IPS-NIHi7 (cell line): Measurements from ENCODE around the gene CCDC43.
A peak's percentile ranks its signal among the peaks of the same experiment; 100 is the strongest.
"Not testable (repeated sequence)": the region's sequence is repeated elsewhere in the genome, so short reads cannot be mapped to it uniquely, and the experiment has no call there.

Source experiments
- DNase-seq: peaks from one replicate; pipeline ENCODE4 v3.0.0; 2012; ENCODE audit warnings: mixed read lengths; ENCODE audit errors: extremely low spot score

CCDC43 gene

DNA sequence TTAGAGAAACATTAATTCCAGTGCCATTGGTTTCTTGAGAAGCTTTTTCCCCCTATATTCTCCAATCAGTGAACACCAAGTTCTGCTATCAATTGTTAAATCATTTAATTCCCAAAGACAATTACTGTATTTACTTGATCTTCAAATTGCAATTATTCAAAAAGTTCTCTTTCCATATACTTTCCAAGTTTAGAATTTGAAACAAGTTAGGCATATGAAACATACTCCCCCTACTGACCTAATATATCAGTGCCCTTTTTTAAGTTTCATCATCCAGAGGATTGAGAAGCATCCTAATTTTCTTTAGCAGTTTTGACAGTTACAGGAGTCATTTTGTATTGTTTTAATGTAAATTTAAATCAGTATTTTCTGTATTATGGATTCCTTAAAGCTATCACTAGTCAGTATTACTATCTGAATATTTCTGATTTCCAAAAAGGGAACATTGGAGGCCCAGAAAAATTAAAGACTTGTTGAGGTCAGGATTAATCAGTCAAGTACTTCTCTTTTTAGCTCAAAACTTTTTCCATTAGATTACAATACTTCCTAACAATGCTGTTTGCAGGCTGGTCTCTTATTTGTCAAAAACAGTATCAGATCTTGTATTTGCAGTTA lies 17.0 kb downstream of the CCDC43 start:
- DNase-seq = peak; percentile 14

DNA sequence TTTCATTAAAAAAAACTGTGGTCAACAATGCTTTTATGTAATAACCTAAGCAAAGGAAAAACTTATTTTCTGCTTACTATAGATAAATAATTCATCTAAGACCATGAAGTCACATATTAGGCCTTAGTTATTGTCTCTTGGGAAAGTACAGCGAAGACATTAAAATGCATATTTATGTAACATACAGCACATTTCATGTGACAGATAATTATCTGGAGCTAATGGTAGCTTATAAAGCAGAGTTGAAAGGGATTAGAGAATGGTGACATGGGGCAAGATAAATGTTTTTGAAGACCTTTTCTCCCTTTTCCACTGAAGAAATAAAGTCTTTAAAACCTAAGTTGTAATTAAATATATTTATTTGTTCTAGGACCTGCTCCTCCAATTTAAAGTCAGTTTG lies 23.6 kb downstream of the CCDC43 start:
- DNase-seq = no peak

DNA sequence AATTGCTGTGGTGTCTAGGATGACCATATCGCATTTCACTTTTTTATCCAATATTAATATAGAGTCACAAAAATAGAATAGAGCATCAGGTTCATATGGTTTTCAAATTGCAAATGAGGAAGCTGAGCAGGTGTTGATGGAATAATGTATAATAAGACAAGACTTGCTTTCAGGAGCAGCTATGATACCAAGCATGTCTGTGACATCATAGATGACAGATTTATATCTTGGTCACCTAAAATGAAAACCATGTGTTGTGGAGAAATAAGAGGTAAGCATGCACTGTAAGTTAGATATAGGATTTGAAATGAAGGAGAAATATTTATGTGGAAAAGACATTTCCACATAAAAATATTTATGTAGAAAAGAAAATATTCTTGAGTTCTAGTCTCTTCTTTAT lies 24.7 kb downstream of the CCDC43 start:
- no peak for DNase-seq

DNA sequence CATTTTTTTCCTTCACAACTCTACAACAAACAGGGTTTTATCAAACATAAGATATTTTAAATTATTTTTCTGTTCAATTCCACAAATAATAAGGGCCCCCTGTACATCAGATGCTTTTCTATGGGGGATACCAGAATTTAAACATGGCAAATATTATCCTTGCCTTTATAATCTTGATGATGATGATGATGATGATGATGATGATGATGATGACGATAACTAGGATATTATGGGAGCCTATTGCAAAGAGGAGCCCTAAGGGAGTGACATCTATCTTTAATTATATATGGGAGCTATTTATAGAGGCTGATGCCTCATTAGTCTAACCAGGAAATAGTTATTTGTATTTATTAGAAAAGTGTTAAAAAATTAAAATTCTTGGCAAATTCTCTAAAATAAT lies 26.5 kb downstream of the CCDC43 start:
- no peak for DNase-seq

DNA sequence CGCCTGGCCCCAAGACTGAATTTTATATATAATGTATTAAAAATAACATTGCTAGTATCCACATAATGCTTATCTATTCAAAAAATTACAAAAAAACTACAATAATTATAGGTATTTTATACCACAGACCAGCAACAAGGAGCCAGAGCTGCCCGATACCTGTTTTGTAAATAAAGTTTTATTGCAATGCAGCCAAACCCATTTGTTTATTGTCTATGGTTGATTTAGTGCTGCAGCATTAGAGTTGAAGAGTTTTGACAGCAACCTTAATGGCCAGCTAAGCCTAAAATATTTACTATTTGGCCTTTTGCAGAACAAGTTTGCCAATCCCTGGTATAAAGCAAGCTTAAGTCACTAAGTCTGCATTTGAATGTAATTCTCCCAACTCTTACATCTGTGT lies 27.7 kb downstream of the CCDC43 start:
- DNase-seq = no peak

DNA sequence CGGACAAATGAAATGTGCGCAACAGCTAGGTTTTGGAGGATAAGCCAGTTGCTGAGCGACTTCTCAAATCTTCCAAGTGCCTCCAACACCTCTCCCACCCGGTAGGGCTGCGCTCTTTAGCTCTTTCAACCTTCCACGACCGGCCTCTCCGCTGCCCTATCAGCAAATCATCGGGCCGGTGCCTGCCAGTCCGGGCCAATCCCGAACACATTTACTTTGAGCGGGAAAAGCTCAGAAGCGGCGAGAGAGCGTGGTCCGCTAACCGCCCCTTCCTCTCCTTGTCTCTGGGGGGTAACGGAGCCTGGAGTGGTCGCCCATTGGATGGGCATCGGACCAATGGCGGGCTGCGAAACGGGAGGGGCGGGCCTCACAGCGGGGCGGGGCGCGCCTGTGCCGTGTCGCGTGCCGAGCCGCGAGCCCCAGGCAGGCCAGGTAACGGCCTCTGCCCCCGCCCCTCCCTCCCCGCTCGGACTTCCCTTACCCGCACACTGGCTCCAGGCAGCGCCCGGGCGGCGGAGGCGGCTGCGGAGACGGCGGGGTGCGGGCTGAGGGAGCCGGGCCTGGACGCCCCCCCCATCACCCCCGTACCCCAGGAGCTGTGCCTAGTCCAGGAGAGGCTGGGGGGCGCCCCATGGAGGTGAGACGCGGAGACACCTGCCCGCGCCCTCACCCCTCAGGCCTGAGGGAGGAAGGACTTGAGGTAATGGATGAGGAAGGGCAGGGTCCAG lies 33.4 kb downstream of the CCDC43 start, which contains the start of gene MEIOC:
TSS of gene MEIOC (plus strand) at position 486 of the 728 bp plus-strand sequence. CDS start at position 632, 146 bp downstream.
- DNase-seq = peak; percentile 91

DNA sequence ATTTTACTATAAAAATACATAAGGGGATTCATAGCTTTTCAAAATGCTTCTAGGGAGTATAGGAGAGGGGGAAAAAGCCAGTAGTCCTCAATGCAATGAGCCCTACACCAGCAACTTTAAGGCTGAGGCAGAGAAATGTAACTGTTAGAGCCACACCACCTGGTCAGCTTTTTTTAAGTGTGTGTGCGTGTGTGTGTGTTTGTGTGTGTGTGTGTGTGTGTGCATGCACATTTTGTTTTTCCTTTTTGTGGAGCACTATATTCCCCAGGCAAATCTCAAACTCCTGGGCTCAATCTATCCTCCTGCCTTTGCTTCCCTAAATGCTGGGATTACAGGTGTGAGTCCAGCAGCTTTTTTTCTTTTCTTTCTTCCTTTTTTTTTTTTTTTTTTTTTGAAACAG lies 35.6 kb downstream of the CCDC43 start:
- no peak for DNase-seq

DNA sequence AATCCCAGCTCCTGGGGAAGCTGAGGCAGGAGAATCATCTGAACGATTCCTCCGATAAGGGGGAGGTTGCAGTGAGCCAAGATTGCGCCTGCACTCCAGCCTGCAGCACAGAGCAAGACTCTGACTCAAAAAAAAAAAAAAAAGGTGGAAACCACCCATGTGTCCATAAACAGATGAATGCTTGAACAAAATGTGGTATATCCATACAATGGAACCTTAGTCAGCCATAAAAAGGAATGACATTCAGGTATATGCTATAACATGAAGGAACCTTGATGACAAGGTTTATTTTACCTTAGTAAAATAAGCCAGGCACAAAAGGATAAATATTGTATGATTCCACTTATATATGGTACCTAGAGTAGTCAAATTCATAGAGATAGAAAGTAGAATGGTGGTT lies 36.2 kb downstream of the CCDC43 start:
- DNase-seq = no peak

DNA sequence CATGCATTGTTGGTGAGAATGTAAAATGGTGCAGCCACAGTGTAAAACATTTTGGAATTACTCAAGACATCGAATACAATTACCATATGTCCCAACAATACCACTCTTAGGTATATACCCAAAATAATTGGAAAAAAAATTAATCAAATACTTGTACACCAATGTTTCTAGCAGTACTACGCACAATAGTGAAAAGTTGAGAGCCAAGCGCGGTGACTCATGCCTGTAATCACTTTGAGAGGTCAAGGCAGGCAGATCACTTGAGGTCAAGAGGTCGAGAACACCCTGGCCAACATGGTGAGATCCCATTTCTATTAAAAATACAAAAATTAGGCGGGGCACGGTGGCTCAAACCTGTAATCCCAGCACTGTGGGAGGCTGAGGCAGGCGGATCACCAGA lies 36.8 kb downstream of the CCDC43 start:
- DNase-seq = no peak

DNA sequence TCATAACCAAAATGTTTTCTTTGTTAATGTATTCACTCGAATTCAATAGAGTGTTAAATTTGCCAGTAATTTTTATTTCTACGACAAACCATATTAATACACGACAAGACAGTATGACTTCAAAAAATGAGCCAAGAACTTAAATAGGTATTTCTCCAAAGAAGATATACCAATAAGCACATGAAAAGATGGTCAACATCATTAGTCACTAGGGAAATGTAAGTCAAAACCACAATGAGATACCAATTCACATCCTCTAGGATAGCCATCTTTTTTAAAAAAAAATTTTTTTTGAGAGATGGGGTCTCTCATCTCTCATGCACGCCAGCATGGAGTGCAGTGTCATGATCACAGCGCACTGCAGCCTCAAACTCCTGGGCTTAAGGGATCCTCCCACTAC lies 38.3 kb downstream of the CCDC43 start:
- no peak for DNase-seq

DNA sequence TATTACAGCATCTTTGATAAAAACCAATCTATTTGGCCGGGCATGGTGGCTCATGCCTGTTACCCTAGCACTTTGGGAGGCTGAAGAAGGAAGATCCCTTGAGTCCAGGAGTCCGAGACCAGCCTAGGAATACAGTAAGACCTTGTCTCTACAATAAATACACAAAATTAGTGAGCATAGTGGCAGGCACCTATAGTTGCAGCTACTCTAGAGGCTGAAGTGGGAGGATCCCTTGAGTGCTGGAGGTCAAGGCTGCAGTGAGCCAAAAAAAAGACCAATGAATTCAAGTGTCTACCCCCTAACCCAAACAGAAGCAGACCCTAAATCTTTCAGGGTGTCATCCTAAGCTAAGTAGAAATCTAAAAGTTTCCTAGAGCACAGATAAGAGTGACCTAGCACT lies 40.6 kb downstream of the CCDC43 start:
- no peak for DNase-seq

DNA sequence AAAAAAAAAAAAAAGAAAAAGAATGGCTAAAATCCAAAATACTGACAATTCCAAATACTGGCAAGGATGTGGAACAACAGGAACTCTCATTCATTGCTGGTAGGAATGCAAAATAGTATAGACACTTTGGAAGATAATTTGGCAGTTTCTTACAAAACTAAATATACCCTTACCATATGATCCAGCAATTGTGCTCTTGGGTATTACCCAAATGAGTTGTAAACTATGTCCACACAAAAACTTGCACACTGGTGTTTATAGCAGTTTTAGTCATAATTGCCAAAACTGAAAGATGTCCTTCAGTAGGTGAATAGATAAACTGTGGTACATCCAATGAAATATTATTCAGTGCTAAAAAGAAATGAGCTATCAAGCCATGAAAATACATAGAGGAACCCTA lies 41.8 kb downstream of the CCDC43 start:
- no peak for DNase-seq

DNA sequence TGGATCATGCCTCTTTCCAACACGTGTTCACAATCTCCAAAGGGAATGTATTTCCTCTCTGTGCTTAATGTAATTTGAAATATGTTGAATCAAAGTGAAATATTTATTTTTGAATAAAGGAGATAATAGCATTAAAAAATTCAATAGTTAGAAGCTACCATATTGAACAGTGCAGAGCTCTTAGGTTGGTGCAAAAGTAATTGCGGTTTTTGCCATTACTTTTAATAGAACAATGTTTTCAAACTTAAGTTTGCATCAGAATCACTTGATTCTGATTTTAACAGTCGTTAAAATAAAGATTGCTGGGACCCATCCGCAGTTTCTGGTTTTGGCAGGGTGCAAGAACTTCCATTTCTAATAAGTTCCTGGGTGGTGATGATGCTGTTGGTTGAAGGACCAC lies 43.3 kb downstream of the CCDC43 start:
- DNase-seq = no peak

DNA sequence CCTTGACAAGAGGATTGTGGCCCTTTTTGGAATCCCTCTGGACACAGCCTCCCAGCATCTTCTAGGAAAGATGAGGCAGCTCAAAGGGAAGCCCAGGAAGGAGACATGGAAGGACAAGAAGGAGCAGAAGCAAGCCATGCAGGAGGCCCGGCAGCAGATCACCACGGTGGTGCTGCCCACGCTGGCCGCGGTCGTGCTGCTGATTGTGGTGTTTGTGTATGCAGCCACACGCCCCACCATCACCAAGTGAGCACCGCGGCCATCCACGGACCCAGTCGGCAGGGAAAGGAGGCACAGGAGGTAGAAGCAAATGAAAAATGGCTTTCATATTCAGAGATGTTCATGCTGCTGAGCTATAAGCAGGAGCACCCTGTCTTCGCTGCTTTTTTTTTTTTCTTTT lies 44.2 kb downstream of the CCDC43 start:
- no peak for DNase-seq

DNA sequence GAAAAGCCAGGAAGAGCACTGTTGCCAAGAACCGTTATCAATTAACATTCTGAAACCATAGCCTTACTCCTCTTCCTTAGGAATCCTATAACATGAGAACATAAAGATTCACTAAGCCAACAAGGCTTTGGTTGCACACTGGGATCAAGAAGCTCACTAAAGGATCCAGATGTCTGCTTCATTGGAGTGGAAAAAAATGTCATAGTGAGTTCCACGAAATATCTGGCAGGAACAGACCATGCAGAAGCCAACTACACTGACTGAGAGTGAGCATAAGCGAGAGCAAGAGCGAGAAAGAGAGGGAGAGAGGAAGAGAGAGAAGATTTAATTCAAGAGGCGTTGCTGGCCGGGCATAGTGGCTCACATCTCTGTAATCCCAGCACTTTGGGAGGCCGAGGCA lies 46.7 kb downstream of the CCDC43 start:
- DNase-seq = no peak

DNA sequence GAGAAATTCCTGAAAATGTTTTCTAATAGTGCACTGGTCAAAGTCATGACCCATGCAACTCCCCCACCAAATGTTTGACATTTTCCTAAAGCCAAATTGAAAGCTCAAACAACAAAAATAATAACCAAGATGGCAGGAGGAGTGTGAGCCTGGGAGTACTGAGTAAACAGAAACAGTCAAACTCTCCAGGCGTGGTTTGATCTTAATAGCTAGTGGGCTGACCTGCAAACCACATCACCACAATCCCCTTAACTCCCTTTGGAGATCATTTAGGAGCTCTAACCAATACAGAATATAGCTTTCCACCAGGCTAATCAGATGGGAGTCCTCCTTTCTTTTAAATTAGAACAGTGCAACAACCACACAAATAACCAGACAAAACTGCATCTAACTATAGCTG lies 52.5 kb downstream of the CCDC43 start:
- DNase-seq = no peak

DNA sequence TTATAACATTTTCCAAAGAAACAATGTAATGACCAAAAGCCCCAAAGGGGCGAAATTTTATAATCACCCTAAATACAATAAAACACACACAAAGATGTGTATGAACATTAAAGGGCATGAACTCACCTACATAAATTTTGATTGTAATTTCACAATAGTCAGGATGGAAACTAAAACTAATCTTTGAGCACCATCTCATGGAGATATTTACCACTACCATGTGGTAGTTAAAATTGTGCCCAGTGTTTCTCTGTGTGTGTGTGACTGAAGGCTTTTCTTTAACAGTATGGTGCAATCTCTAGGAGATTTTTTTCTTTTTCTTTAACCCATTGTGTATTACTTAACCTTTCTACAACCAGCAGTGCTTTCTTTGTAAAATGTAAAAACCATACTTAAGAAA lies 53.0 kb downstream of the CCDC43 start:
- DNase-seq = no peak

DNA sequence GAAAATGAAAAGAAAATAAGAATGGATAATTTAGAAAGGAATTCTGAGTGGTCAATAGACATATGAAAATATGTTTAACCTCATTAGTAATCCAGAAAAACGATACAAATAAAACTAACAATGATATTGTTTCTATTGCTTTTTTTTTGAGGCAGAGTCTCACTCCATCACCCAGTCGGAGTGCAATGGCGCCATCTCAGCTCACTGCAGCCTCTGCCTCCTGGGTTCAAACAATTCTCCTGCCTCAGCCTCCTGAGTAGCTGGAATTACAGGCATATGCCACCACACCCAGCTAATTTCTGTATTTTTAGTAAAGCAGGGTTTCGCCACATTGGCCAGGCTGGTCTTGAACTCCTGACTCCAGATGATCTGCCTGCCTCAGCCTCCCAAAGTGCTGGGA lies 55.2 kb downstream of the CCDC43 start:
- not testable (repeated sequence) for DNase-seq

DNA sequence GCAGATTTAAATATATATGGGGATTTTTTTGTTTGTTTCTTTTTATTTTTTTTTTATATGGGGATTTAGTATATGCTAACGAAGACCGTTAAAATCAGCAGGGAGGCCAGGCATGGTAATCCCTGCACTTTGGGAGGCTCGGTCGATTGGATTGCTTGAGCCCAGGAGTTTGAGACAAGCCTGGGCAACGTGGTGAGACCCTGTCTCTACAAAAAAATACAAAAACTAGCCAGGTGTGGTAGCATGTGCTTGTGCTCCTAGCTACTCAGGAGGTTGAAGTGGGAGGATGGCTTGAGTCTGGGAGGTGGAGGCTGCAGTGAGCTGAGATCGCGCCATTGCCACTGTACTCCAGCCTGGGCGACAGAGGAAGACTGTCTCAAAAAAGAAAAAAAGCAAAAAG lies 55.6 kb downstream of the CCDC43 start:
- no peak for DNase-seq

DNA sequence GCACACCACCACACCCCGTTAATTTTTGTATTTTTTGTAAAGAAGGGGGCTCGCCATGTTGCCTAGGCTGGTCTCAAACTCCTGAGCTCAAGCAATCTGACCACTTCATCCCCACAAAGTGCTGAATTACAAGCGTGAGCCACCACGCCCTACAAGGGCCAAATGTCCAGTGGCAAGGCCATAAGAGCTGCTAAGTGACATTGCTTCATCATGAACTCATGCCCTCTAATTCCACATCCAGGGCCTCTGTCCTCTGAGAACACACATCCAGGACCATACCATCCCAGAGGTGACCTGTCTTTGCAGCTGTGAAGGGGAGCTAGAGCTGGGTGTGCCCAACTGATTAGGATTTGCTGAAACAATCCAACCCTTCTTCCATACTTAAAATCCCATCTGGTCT lies 58.9 kb downstream of the CCDC43 start:
- no peak for DNase-seq

DNA sequence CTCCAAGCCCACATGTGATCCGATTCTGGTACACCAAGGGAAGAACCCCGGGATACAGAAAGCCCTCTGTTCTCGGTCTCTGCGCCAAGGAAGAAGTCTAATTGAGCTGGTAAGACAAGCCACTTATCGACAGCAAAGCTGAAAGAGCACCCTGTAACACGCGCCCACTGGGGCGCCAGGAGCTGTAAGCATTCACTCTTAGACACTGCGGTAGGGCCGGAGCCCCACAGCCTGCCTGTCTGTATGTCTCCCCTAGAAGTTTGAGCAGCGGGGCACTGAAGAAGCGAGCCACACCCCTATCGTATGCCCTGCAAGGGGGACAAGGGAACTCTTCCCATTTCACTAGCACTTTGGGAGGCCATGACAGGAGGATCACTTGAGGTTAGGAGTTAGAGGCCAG lies 60.3 kb downstream of the CCDC43 start:
- DNase-seq = no peak

DNA sequence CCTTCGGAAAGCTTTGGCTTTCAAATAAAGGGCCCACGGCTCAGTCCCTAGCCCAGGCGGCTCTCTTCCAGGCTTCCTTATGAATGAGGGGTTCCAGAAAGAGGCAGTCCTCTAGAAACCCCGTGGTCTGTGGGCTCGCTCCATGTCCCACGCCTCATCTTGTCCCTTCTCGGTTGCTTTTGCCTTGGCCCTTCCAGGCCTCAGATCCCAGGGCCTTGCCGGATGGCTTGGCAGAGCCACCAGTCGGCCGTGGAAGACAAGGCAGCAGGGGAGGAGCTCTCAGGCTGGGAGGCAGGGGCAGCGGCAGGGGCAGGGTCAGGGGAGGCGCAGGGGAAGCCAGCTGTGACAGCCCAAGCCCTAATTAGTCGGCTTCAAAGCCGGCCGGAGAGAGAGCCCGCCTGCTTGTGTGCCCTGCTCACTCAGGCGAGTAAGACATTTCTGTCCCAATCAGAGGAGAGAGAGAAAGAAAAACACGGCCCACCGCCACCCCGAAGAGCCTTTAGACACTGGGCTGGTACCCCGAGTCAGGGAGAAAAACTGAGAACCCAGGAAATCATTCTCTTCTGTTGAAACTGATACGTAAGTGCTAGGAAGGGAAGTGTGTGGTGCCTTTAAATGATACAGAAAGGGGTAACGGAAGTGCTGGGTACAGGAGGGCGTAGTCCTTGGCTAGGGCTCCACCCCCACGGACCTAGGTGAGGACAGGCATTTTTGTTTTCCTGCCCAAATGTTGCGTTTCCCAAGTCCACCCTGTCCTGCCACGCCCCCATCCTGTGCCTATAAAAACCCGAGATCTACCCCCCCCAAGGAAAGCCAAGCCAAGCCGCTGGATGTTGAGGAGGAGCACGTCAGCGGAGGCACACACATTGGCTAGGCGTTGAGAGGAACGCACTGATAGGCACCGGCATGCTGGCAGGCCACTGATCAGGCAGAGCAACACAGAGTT lies 61.1 kb downstream of the CCDC43 start:
- peak; percentile 95 for DNase-seq
